Trophoblast cell (in vitro differentiated cells and primary cell): ENCODE data around the gene TNNT3.
A peak's percentile ranks its signal among the peaks of the same experiment; 100 is the strongest.

ENCODE experiments used
- DNase-seq, 2 donors: peaks; one replicate each; pipeline ENCODE4 v3.0.0-alpha.2; 2016
- H2AFZ ChIP-seq: 2 replicates; pipeline ENCODE4 v1.6.1; 2013; ENCODE audit warnings: low read length, moderate library complexity, mild to moderate bottlenecking; ENCODE audit not compliant: insufficient read depth, poor library complexity
- H2AK5ac ChIP-seq: 2 replicates; pipeline ENCODE4 v1.6.1; 2013; ENCODE audit warnings: mild to moderate bottlenecking, low read length
- H2BK120ac ChIP-seq: 2 replicates; pipeline ENCODE4 v1.6.1; 2013; ENCODE audit warnings: low read length, mild to moderate bottlenecking, moderate library complexity; ENCODE audit not compliant: insufficient read depth, poor library complexity
- H2BK12ac ChIP-seq: 2 replicates; pipeline ENCODE4 v1.6.1; 2013; ENCODE audit warnings: mild to moderate bottlenecking, low read length, moderate library complexity
- H2BK5ac ChIP-seq: 2 replicates; pipeline ENCODE4 v1.6.1; 2013; ENCODE audit warnings: low read length, low read depth, moderate library complexity, mild to moderate bottlenecking; ENCODE audit not compliant: poor library complexity
- H3K14ac ChIP-seq: 2 replicates; pipeline ENCODE4 v1.6.1; 2013; ENCODE audit warnings: mild to moderate bottlenecking, low read length
- H3K18ac ChIP-seq: 2 replicates; pipeline ENCODE4 v1.6.1; 2013; ENCODE audit warnings: mild to moderate bottlenecking, low read length
- H3K23ac ChIP-seq: 2 replicates; pipeline ENCODE4 v1.6.1; 2013; ENCODE audit warnings: low read length
- H3K27ac ChIP-seq: 2 replicates; pipeline ENCODE4 v1.5.1; 2013; ENCODE audit warnings: low read depth, mild to moderate bottlenecking, inconsistent platforms, low read length, moderate library complexity
- H3K27me3 ChIP-seq: 2 replicates; pipeline ENCODE4 v1.6.1; 2013; ENCODE audit warnings: inconsistent platforms, mild to moderate bottlenecking, low read length, moderate library complexity; ENCODE audit not compliant: insufficient read depth
- H3K36me3 ChIP-seq, 2 experiments: 1 replicate in 1 of 2; 2 replicates in 1 of 2; pipeline ENCODE4 v1.6.1; 2013; ENCODE audit warnings: low read length in 2 of 2, mild to moderate bottlenecking in 2 of 2, moderate library complexity in 1 of 2; ENCODE audit not compliant: insufficient read depth in 2 of 2, control insufficient read depth in 1 of 2
- H3K4ac ChIP-seq: 2 replicates; pipeline ENCODE4 v1.6.1; 2013; ENCODE audit warnings: low read depth, mild to moderate bottlenecking, low read length, moderate library complexity
- H3K4me1 ChIP-seq, 2 experiments: 1 replicate in 1 of 2; 2 replicates in 1 of 2; pipeline ENCODE4 v1.6.1; 2013; ENCODE audit warnings: low read length in 2 of 2, mild to moderate bottlenecking in 2 of 2, moderate library complexity in 1 of 2; ENCODE audit not compliant: insufficient read depth in 2 of 2, control insufficient read depth in 1 of 2
- H3K4me2 ChIP-seq: 2 replicates; pipeline ENCODE4 v1.6.1; 2013; ENCODE audit warnings: inconsistent platforms, mild to moderate bottlenecking, low read length, moderate library complexity
- H3K4me3 ChIP-seq: 2 replicates; pipeline ENCODE4 v1.5.1; 2013; ENCODE audit warnings: mild to moderate bottlenecking, low read depth, low read length, inconsistent platforms
- H3K79me1 ChIP-seq: one replicate; pipeline ENCODE4 v1.6.1; 2013; ENCODE audit warnings: low read length
- H3K79me2 ChIP-seq: 2 replicates; pipeline ENCODE4 v1.6.1; 2013; ENCODE audit warnings: low read length, mild to moderate bottlenecking; ENCODE audit not compliant: control insufficient read depth, insufficient read depth, poor library complexity
- H3K9ac ChIP-seq: 2 replicates; pipeline ENCODE4 v1.6.1; 2013; ENCODE audit warnings: mild to moderate bottlenecking, low read length
- H3K9me3 ChIP-seq: 2 replicates; pipeline ENCODE4 v1.6.1; 2013; ENCODE audit warnings: low read depth, mild to moderate bottlenecking, control low read depth, inconsistent platforms, low read length; ENCODE audit not compliant: insufficient read depth
- H4K12ac ChIP-seq: 2 replicates; pipeline ENCODE4 v1.6.1; 2013; ENCODE audit warnings: low read depth, mild to moderate bottlenecking, low read length, moderate library complexity
- H4K8ac ChIP-seq: 2 replicates; pipeline ENCODE4 v1.6.1; 2013; ENCODE audit warnings: low read depth, mild to moderate bottlenecking, low read length, moderate library complexity
- H4K91ac ChIP-seq: one replicate; pipeline ENCODE4 v1.6.1; 2013; ENCODE audit warnings: low read depth, mild to moderate bottlenecking, low read length, moderate library complexity
- WGBS: extraction: QIAGEN DNeasy Blood & Tissue Kit; methylation state at CpG from one replicate; pipeline ENCODE4 v1.1.7; 2013; ENCODE audit warnings: missing lambda C conversion rate; ENCODE audit not compliant: insufficient read length, insufficient coverage; ENCODE audit errors: extremely low coverage; 5-methylcytosine and 5-hydroxymethylcytosine counted together

TNNT3 gene

GRCh38 chr11:1878137-1879031 is 41.1 kb upstream of the TNNT3 start:
- H3K79me1 ChIP-seq = peaks cover 34% of the 10 kb centered on the region
- H2BK12ac ChIP-seq = peak overlapping the region; percentile 72
- no peaks in the 10 kb centered on the region for H3K36me3 ChIP-seq
- peaks cover 3% of the 10 kb centered on the region for H3K79me2 ChIP-seq
- H3K27ac ChIP-seq = no peak overlapping the region
- H3K9ac ChIP-seq = no peak overlapping the region
- H3K4me1 ChIP-seq = peaks cover 20 to 21% of the 10 kb centered on the region in 2 experiments
- peak overlapping the region; percentile 36 for H3K14ac ChIP-seq
- H3K23ac ChIP-seq = no peak overlapping the region
- H2AK5ac ChIP-seq = peak overlapping the region; percentile 49
- no peak overlapping the region for H3K4me3 ChIP-seq
- peak overlapping the region; percentile 81 for H4K91ac ChIP-seq
- WGBS = no CpG with 5 or more reads among the region's 30 CpGs
- no peaks in the 10 kb centered on the region for H3K27me3 ChIP-seq
- H4K12ac ChIP-seq = no peak overlapping the region
- H2BK120ac ChIP-seq = peak overlapping the region; percentile 9
- H3K4ac ChIP-seq = peak overlapping the region; percentile 18
- no peak for DNase-seq
- peak overlapping the region; percentile 15 for H2BK5ac ChIP-seq
- no peaks in the 10 kb centered on the region for H3K9me3 ChIP-seq
- peak overlapping the region; percentile 34 for H3K18ac ChIP-seq
- no peak overlapping the region for H3K4me2 ChIP-seq
- H4K8ac ChIP-seq = peak overlapping the region; percentile 34
- peak overlapping the region; percentile 3 for H2AFZ ChIP-seq

- Histone ChIP-seq H3K4me3 (no peak overlapping the region), H2BK12ac (peak overlapping the region; percentile 55), H3K36me3 (no peaks in the 10 kb centered on the region), H4K8ac (peak overlapping the region; percentile 28), H3K4ac (peak overlapping the region; percentile 16), H3K23ac (no peak overlapping the region), H4K12ac (no peak overlapping the region), H4K91ac (peak overlapping the region; percentile 93), H3K9ac (no peak overlapping the region), H3K79me1 (peaks cover 34% of the 10 kb centered on the region), H2AK5ac (peak overlapping the region; percentile 65), H3K27me3 (no peaks in the 10 kb centered on the region), H2AFZ (peak overlapping the region; percentile 11), H2BK120ac (peak overlapping the region; percentile 77), H3K14ac (peak overlapping the region; percentile 52), H3K79me2 (peaks cover 3% of the 10 kb centered on the region), H3K27ac (no peak overlapping the region), H3K4me2 (no peak overlapping the region), H2BK5ac (peak overlapping the region; percentile 29), H3K4me1 (peaks cover 20 to 21% of the 10 kb centered on the region in 2 experiments), H3K9me3 (no peaks in the 10 kb centered on the region), H3K18ac (peak overlapping the region; percentile 34)
- WGBS = no CpG with 5 or more reads among the region's 13 CpGs
- DNase-seq = no peak
Measured at GRCh38 chr11:1879342-1879940, 40.1 kb upstream of the TNNT3 start.

- Histone ChIP-seq H2AK5ac (peak overlapping the region; percentile 65), H3K4me2 (no peak overlapping the region)
- no CpG with 5 or more reads among the region's 32 CpGs for WGBS
Measured at GRCh38 chr11:1879941-1880720, 39.4 kb upstream of the TNNT3 start.

More at GRCh38 chr11:1879941-1880720, 39.4 kb upstream of the TNNT3 start:
- DNase-seq = no peak
- Histone ChIP-seq H3K14ac (peak overlapping the region; percentile 41), H3K36me3 (no peaks in the 10 kb centered on the region), H3K27me3 (no peaks in the 10 kb centered on the region), H3K23ac (no peak overlapping the region), H4K91ac (peak overlapping the region; percentile 93), H3K9me3 (no peaks in the 10 kb centered on the region), H2BK12ac (peak overlapping the region; percentile 55), H3K9ac (no peak overlapping the region), H3K4me3 (no peak overlapping the region), H3K79me1 (peaks cover 34% of the 10 kb centered on the region), H3K4ac (peak overlapping the region; percentile 18), H3K79me2 (peaks cover 3% of the 10 kb centered on the region), H2AFZ (peak overlapping the region; percentile 19), H2BK120ac (peak overlapping the region; percentile 54), H4K8ac (peak overlapping the region; percentile 59), H4K12ac (no peak overlapping the region), H3K18ac (no peak overlapping the region), H2BK5ac (peak overlapping the region; percentile 34), H3K4me1 (peaks cover 20 to 21% of the 10 kb centered on the region in 2 experiments), H3K27ac (no peak overlapping the region)
